GM23248 (cell line): ENCODE data around the gene AGAP1.

ENCODE experiments used
- EZH2 ChIP-seq: fragments of 200-600 bp; sonication (generic); IDR thresholded peaks from 2 replicates; pipeline ENCODE4 v1.6.1; 2018; ENCODE audit warnings: antibody characterized with exemption, mild to moderate bottlenecking; ENCODE audit not compliant: insufficient read depth, poor library complexity, severe bottlenecking
- EZH2phosphoT487 ChIP-seq: fragments of 200-600 bp; sonication (generic); IDR thresholded peaks from 2 replicates; pipeline ENCODE4 v1.6.1; 2018; ENCODE audit warnings: antibody characterized with exemption, moderate library complexity, mild to moderate bottlenecking, low read depth; ENCODE audit not compliant: insufficient read depth

- no peak for TF ChIP-seq EZH2
- TF ChIP-seq EZH2phosphoT487, result no peak
Measured at GRCh38 chr2:236159778-236160170, 665.9 kb downstream of the AGAP1 start.
